Measurements from ENCODE around the gene EHMT1. TPM values are rescaled to one million over a fixed set of nuclear protein-coding genes. Genes with fewer than 3 reads are reported as not detected.

Gene EHMT1
- total RNA-seq, 1 donor from 2014 or later, result 96.5 TPM

GRCh38 chr9:137813651-137814415 lies 195.0 kb downstream of the EHMT1 start:
- Mint-ChIP-seq H3K9me3 (peaks cover 3% of the 10 kb centered on the region), H3K36me3 (ENCODE audit: low read depth) (peaks cover 56% of the 10 kb centered on the region), H3K4me3 (ENCODE audit: low read depth) (no peak overlapping the region), H3K27ac (no peak overlapping the region), H3K4me1 (ENCODE audit: low read depth) (no peaks in the 10 kb centered on the region), H3K27me3 (ENCODE audit: low read depth) (no peaks in the 10 kb centered on the region)
- intact Hi-C loops (cut with micrococcal nuclease), result no loop called here
- no peak for DNase-seq (ENCODE audit: low spot score)

- Mint-ChIP-seq H3K27ac (no peak overlapping the region), H3K4me3 (ENCODE audit: low read depth) (no peak overlapping the region), H3K36me3 (ENCODE audit: low read depth) (peaks cover 57% of the 10 kb centered on the region), H3K27me3 (ENCODE audit: low read depth) (no peaks in the 10 kb centered on the region), H3K9me3 (peaks cover 3% of the 10 kb centered on the region), H3K4me1 (ENCODE audit: low read depth) (no peaks in the 10 kb centered on the region)
- intact Hi-C loops (cut with micrococcal nuclease), result no loop called here
- DNase-seq (ENCODE audit: low spot score), result no peak
Measured at GRCh38 chr9:137814436-137814835, 195.6 kb downstream of the EHMT1 start.

- DNase-seq (ENCODE audit: low spot score), result no peak
- Mint-ChIP-seq H3K4me1 (ENCODE audit: low read depth) (no peaks in the 10 kb centered on the region), H3K27ac (no peak overlapping the region), H3K27me3 (ENCODE audit: low read depth) (no peaks in the 10 kb centered on the region), H3K9me3 (peaks cover 3% of the 10 kb centered on the region), H3K4me3 (ENCODE audit: low read depth) (no peak overlapping the region), H3K36me3 (ENCODE audit: low read depth) (peaks cover 61% of the 10 kb centered on the region)
- intact Hi-C loops (cut with micrococcal nuclease), result no loop called here
Measured at GRCh38 chr9:137814841-137815240, 196.0 kb downstream of the EHMT1 start.

DNA sequence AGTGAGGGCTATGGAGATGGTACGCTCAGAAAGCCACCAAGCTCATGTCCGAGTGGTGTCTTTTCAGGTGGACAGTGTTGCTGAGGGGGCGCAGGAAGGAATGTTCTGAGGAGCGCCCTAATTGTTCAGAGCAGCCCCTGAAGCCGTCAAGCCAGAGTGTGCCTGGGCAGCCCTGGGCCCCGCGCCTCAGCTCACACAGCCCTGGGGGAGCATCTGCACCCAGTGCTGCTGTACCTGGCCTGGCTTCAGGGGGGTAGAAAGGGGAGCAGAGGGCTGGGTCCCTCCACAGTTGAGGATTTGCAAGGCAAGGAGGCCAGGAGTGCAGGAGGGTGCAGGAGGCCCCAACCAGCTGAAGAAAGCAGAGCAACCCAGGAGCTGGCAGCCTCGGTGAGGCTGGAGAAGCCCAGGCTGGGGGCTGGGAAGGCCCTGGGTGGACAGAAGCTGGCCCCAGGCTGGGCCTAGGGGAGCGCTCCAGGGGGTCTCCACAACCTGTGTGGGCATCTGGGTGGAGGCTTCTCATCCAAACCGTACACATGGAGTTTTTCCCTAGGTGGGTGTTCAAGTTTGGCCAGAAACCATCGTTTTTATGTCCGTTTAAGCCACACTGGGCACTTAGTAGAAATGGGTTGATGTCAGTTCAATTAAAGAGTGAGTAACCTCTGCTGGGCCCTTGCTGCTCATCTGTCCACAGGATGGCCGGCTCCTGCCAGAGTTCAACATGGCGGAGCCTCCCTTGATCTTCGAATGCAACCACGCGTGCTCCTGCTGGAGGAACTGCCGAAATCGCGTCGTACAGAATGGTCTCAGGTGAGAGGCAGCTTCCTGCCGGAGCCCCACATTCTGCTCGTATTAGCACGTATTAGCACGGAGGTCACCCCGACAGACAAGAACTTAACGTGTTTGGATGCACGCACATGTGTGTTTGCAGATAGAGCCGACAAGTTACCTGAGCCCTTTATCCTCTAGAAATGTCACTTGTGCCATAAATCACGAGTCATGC lies 196.8 kb downstream of the EHMT1 start:
- peaks cover 3% of the 10 kb centered on the region for H3K9me3 Mint-ChIP-seq
- no peak for DNase-seq (ENCODE audit: low spot score)
- H3K27me3 Mint-ChIP-seq (ENCODE audit: low read depth), result no peaks in the 10 kb centered on the region
- H3K4me1 Mint-ChIP-seq (ENCODE audit: low read depth), result no peaks in the 10 kb centered on the region
- H3K27ac Mint-ChIP-seq, result no peak overlapping the region
- no peak overlapping the region for H3K4me3 Mint-ChIP-seq (ENCODE audit: low read depth)
- intact Hi-C loops (cut with micrococcal nuclease), result no loop called here
- H3K36me3 Mint-ChIP-seq (ENCODE audit: low read depth), result peaks cover 65% of the 10 kb centered on the region

DNA sequence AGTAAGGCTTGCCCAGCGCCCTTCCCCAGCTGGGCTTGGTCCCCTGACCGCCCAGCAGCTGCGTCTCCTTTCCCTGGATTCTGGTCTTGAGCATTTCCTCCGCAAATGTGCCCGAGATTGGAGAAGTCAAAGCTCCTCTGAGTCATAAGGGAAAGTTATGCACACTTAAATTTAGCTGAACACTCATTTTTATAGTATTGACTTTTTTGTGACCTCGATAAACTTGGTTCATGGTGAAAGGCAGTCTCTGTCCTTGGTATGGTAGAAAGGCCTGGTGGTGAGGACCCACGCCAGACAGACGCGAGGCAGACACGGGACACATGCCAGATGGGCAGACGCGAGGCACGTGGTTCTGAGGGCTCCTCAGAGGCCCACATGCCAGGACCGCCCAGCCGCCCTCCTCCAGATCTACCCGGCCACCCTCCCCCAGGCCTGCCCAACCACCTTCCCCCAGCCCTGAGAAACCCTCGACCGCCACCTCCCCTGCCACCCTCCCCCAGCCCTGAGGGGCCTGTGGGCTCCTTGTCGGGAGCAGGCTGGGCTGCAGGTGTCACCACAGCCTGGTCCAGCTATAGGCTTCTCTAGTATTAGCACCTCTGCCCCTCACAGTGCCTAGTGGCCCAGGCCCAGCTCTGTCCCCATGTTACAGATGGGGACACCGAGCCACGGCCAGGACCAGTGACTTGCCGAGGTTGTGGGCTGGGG lies 197.9 kb downstream of the EHMT1 start:
- Mint-ChIP-seq H3K36me3 (ENCODE audit: low read depth) (peaks cover 74% of the 10 kb centered on the region), H3K27ac (no peak overlapping the region), H3K9me3 (peaks cover 3% of the 10 kb centered on the region), H3K4me1 (ENCODE audit: low read depth) (no peaks in the 10 kb centered on the region), H3K27me3 (ENCODE audit: low read depth) (no peaks in the 10 kb centered on the region), H3K4me3 (ENCODE audit: low read depth) (no peak overlapping the region)
- intact Hi-C loops (cut with micrococcal nuclease), result no loop called here
- no peak for DNase-seq (ENCODE audit: low spot score)

DNA sequence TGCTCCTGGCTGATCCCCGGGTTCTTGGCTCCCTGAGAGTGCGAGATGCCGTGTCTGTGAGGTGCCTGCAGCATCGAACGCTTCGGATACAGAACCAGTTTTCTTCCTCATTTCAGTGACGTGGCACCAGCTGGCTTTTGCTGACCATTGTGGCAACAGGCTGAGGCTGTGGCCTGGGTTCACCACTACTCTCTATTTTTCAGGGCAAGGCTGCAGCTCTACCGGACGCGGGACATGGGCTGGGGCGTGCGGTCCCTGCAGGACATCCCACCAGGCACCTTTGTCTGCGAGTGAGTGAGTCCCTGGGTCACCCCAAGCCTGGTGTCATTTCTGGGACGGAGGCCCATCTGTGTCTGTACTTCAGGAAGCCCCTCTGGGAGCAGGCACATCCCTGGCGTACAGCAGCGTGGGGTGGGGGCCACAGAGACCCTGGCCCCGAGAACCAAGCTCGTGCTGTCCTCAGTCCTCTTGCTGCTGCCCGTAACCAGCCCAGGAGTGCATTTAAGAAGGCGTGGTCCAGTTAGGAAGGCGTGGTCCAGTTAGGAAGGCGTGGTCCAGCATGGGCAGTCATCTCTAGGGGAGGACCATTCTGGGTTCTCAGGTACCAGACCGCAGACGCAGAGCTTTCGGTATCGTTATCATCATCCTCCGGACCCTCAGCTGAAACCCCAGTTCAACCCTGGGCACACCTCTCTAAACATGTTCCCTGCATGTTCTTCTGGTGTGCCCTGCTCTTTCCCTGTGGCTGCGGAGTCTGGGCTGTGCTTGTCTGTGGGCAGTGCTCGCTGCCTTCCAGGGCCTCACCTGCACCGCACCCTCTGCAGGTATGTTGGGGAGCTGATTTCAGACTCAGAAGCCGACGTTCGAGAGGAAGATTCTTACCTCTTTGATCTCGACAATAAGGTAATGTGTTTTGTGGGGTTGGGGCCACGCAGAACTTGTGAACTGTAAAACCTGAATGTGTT lies 198.7 kb downstream of the EHMT1 start:
- Mint-ChIP-seq H3K9me3 (peaks cover 3% of the 10 kb centered on the region), H3K27me3 (ENCODE audit: low read depth) (no peaks in the 10 kb centered on the region), H3K4me1 (ENCODE audit: low read depth) (no peaks in the 10 kb centered on the region), H3K4me3 (ENCODE audit: low read depth) (no peak overlapping the region), H3K27ac (no peak overlapping the region), H3K36me3 (ENCODE audit: low read depth) (peaks cover 80% of the 10 kb centered on the region)
- DNase-seq (ENCODE audit: low spot score), result no peak
- intact Hi-C loops (cut with micrococcal nuclease), result no loop called here

DNA sequence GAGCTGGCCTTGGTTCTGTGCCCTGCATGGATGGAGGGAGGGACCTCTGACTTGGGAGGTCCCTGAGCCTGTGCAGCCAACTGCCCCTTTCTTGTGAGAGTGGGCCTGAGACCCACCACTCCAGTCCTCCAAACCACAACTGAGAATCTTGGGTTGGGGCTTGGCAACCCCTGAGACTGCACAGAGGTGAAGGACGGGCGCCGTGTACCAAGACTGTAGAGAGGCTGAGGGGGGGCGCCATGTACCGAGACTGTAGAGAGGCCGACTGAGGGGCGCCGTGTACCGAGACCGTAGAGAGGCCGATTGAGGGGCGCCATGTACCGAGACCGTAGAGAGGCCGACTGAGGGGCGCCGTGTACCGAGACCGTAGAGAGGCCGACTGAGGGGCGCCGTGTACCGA lies 199.5 kb downstream of the EHMT1 start:
- H3K27ac Mint-ChIP-seq, result no peak overlapping the region
- no peak overlapping the region for H3K4me3 Mint-ChIP-seq (ENCODE audit: low read depth)
- intact Hi-C loops (cut with micrococcal nuclease), result no loop called here
- no peak for DNase-seq (ENCODE audit: low spot score)
- H3K27me3 Mint-ChIP-seq (ENCODE audit: low read depth), result no peaks in the 10 kb centered on the region
- no peaks in the 10 kb centered on the region for H3K4me1 Mint-ChIP-seq (ENCODE audit: low read depth)
- peaks cover 72% of the 10 kb centered on the region for H3K36me3 Mint-ChIP-seq (ENCODE audit: low read depth)
- H3K9me3 Mint-ChIP-seq, result peaks cover 3% of the 10 kb centered on the region

DNA sequence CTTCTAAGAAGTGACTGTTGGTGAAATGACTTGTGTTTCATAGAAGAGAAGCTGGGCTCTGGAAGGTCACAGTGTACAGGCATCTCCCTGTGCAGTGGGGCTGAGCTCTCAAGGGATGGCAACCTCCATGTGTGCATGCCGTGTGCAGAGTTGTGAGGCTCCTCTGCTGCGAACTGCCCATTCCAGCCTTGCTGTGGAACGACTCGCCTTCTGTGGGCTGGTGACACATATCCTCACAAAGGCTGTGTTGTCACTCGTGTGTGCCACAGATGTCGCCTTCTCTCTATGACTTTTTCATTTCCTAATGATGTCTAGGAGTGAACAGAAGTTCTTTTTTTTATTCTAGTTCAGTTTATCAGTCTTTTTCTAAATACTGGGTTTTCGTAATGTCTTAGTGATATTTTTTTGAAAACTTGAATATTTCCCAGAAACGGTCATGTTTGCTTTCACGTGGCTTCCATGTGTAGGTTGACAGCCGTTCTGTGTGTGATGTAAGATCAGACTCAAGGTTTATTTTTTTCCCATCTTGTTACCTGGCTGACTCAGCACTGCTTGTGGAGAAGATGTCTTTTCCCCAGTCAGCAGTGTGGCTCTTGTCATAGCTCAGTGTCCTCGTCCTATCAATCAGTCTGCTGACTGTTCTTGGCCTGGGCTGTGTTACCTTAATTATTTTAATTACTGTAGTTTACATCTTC lies 201.5 kb downstream of the EHMT1 start:
- H3K9me3 Mint-ChIP-seq, result peaks cover 3% of the 10 kb centered on the region
- intact Hi-C loops (cut with micrococcal nuclease), result no loop called here
- no peaks in the 10 kb centered on the region for H3K4me1 Mint-ChIP-seq (ENCODE audit: low read depth)
- no peak overlapping the region for H3K4me3 Mint-ChIP-seq (ENCODE audit: low read depth)
- H3K27ac Mint-ChIP-seq, result no peak overlapping the region
- peaks cover 74% of the 10 kb centered on the region for H3K36me3 Mint-ChIP-seq (ENCODE audit: low read depth)
- H3K27me3 Mint-ChIP-seq (ENCODE audit: low read depth), result no peaks in the 10 kb centered on the region
- DNase-seq (ENCODE audit: low spot score), result no peak

- H3K4me1 Mint-ChIP-seq (ENCODE audit: low read depth), result no peaks in the 10 kb centered on the region
- no peaks in the 10 kb centered on the region for H3K27me3 Mint-ChIP-seq (ENCODE audit: low read depth)
- DNase-seq (ENCODE audit: low spot score), result no peak
- H3K4me3 Mint-ChIP-seq (ENCODE audit: low read depth), result no peak overlapping the region
- no peak overlapping the region for H3K27ac Mint-ChIP-seq
- no peaks in the 10 kb centered on the region for H3K9me3 Mint-ChIP-seq
- intact Hi-C loops (cut with micrococcal nuclease), result no loop called here
- peaks cover 62% of the 10 kb centered on the region for H3K36me3 Mint-ChIP-seq (ENCODE audit: low read depth)
Measured at GRCh38 chr9:137823986-137824771, 205.4 kb downstream of the EHMT1 start.

DNA sequence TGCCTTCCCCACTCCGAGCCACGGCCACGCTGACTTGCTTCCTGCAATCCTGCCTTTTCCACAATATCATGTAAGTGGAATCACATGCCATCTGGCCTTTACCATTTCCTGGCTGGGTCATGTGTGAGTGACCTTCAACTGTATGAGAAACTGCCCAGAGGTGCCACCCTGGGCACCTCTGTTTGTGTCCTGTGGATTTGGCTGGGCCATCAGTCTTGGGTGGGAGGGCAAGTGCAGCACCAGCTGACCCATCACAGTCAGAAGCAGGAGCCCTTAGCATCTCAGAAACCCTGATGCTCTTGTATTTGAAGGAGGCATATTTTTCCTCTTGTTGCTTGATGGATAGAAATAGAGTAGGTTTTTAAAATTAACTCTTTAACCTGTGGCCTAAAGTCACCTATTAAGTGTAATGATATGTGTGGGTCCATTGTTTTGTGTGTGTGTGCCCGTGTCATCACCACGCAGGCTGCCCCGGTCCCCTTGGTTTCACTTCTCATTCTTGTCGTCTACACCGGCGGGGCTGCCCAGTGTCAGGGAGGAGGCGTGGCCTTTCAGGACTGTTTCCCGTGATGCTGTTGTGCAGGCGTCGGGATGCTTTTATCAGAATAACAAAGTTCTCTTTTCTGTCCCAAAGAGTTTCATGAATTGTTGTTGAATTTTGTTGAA lies 206.7 kb downstream of the EHMT1 start:
- H3K27me3 Mint-ChIP-seq (ENCODE audit: low read depth), result no peaks in the 10 kb centered on the region
- H3K4me3 Mint-ChIP-seq (ENCODE audit: low read depth), result no peak overlapping the region
- H3K36me3 Mint-ChIP-seq (ENCODE audit: low read depth), result peaks cover 56% of the 10 kb centered on the region
- DNase-seq (ENCODE audit: low spot score), result no peak
- H3K9me3 Mint-ChIP-seq, result no peaks in the 10 kb centered on the region
- intact Hi-C loops (cut with micrococcal nuclease), result no loop called here
- H3K27ac Mint-ChIP-seq, result no peak overlapping the region
- H3K4me1 Mint-ChIP-seq (ENCODE audit: low read depth), result no peaks in the 10 kb centered on the region

Measured in activated T-helper 2 cell treated with anti-CD3 and anti-CD28 coated beads, Interferon-gamma antibody, Interleukin-2, Interleukin-4, amounts not matched to agents 10 μg/mL and 5 μg/mL and 100 μg/mL, durations not matched to agents 14 hours and 24 hours and 36 hours (primary cell).